MCF 10A (cell line): ENCODE measurements around the gene STAT5A. TPM values are rescaled to one million over a fixed set of nuclear protein-coding genes. Genes with fewer than 3 reads are reported as not detected.

ENCODE experiments used
- BruUV-seq: library from RNA; stranded (reverse); fragments of 400-500 nt; replicated peaks from 2 replicates; lab custom pipeline; 2021; lab: Mats Ljungman, UMichigan
- CTCF ChIA-PET: fragments of 300-600 bp; sonication (Branson Sonifier 250); formaldehyde crosslinking; extraction: SDS; loops from one replicate; lab custom pipeline; 2021; ENCODE audit warnings: antibody characterized with exemption, inconsistent platforms; lab: Yijun Ruan, JAX
- POLR2A ChIA-PET: fragments of 300-600, 350-650 bp; sonication (Branson Sonifier 250); formaldehyde crosslinking; extraction: SDS; loops from one replicate; lab custom pipeline; 2020; ENCODE audit warnings: antibody characterized with exemption, inconsistent platforms; lab: Yijun Ruan, JAX
- DNase-seq: peaks from one replicate; pipeline ENCODE4 v3.0.0-alpha.2; 2018; ENCODE audit not compliant: unreplicated experiment
- H3K27ac Mint-ChIP-seq: one replicate; pipeline ENCODE4 v1.8.0; 2022; ENCODE audit warnings: mild to moderate bottlenecking, low read depth, mixed read lengths; ENCODE audit not compliant: unreplicated experiment
- H3K27me3 Mint-ChIP-seq: one replicate; pipeline ENCODE4 v1.8.0; 2022; ENCODE audit warnings: mixed read lengths; ENCODE audit not compliant: insufficient read depth, unreplicated experiment
- H3K36me3 Mint-ChIP-seq: one replicate; pipeline ENCODE4 v1.8.0; 2022; ENCODE audit warnings: mild to moderate bottlenecking, moderate library complexity, mixed read lengths; ENCODE audit not compliant: insufficient read depth, unreplicated experiment
- H3K4me1 Mint-ChIP-seq: one replicate; pipeline ENCODE4 v1.8.0; 2022; ENCODE audit warnings: mixed read lengths; ENCODE audit not compliant: insufficient read depth, unreplicated experiment
- H3K4me3 Mint-ChIP-seq: one replicate; pipeline ENCODE4 v1.8.0; 2022; ENCODE audit warnings: mild to moderate bottlenecking, moderate library complexity, mixed read lengths; ENCODE audit not compliant: unreplicated experiment
- H3K9me3 Mint-ChIP-seq: one replicate; pipeline ENCODE4 v1.8.0; 2022; ENCODE audit warnings: mixed read lengths; ENCODE audit not compliant: unreplicated experiment
- CTCF ChIP-seq: fragments of 200-600 bp; IDR thresholded peaks from one replicate; pipeline ENCODE4 v1.8.0; 2022; ENCODE audit warnings: antibody characterized with exemption, mild to moderate bottlenecking; ENCODE audit not compliant: unreplicated experiment
- intact Hi-C: fragments of 100-400 bp; cut with micrococcal nuclease; formaldehyde crosslinking; loops from 2 replicates; pipeline ENCODE4 v1.14.1; 2022
- total RNA-seq: library from RNA; stranded (reverse); gene quantifications from 2 replicates; pipeline ENCODE4 v1.2.3, GENCODE V29; 2022

STAT5A gene
- total RNA-seq, 1 experiment from 2014 or later, result 1.0 TPM

- no peaks in the 10 kb centered on the region for H3K4me1 Mint-ChIP-seq
- BruUV-seq, result no TSS peak
- H3K36me3 Mint-ChIP-seq, result peaks cover 23% of the 10 kb centered on the region
- intact Hi-C loops, result no loop called here
- no peak for DNase-seq
- no peaks in the 10 kb centered on the region for H3K9me3 Mint-ChIP-seq
- TF ChIP-seq CTCF, result no peak
- H3K27me3 Mint-ChIP-seq, result peaks cover 6% of the 10 kb centered on the region
- no peak overlapping the region for H3K27ac Mint-ChIP-seq
- POLR2A ChIA-PET, result no interaction called here
- H3K4me3 Mint-ChIP-seq, result no peak overlapping the region
- CTCF ChIA-PET, result interaction anchor here (0.8 kb wide), 1 partner anchor 83 kb away, joined by 3 read pairs; no protein-coding TSS in a partner anchor
Observed at GRCh38 chr17:42306385-42306667, 18.0 kb downstream of the STAT5A start.

- intact Hi-C loops, result no loop called here
- no peaks in the 10 kb centered on the region for H3K9me3 Mint-ChIP-seq
- no peaks in the 10 kb centered on the region for H3K27me3 Mint-ChIP-seq
- TF ChIP-seq CTCF, result no peak
- ChIA-PET POLR2A (no interaction called here), CTCF (interaction anchor here (1.0 to 1.4 kb wide), 2 partner anchors 10 to 210 kb away, joined by 3 read pairs; no protein-coding TSS in a partner anchor)
- no peak for DNase-seq
- no peak overlapping the region for H3K27ac Mint-ChIP-seq
- H3K4me3 Mint-ChIP-seq, result no peak overlapping the region
- no TSS peak for BruUV-seq
- no peaks in the 10 kb centered on the region for H3K4me1 Mint-ChIP-seq
- peaks cover 34% of the 10 kb centered on the region for H3K36me3 Mint-ChIP-seq
Observed at GRCh38 chr17:42307362-42307927, 19.1 kb downstream of the STAT5A start.

GRCh38 chr17:42308446-42308845 is 20.1 kb downstream of the STAT5A start:
- H3K9me3 Mint-ChIP-seq, result no peaks in the 10 kb centered on the region
- no peak overlapping the region for H3K27ac Mint-ChIP-seq
- H3K36me3 Mint-ChIP-seq, result peaks cover 44% of the 10 kb centered on the region
- no peaks in the 10 kb centered on the region for H3K4me1 Mint-ChIP-seq
- DNase-seq, result no peak
- TF ChIP-seq CTCF, result no peak
- H3K27me3 Mint-ChIP-seq, result no peaks in the 10 kb centered on the region
- BruUV-seq, result no TSS peak
- ChIA-PET POLR2A (interaction anchor here (1.3 to 1.6 kb wide), 2 partner anchors 15 to 80 kb away, joined by 3 to 6 read pairs; partner anchors contain the start of gene STAT3), CTCF (interaction anchor here (1.0 to 2.0 kb wide), 3 partner anchors 9 to 219 kb away, joined by 3 to 5 read pairs (median 3); no protein-coding TSS in a partner anchor)
- no peak overlapping the region for H3K4me3 Mint-ChIP-seq
- intact Hi-C loops, result no loop called here

- Mint-ChIP-seq H3K27ac (no peak overlapping the region), H3K4me3 (no peak overlapping the region), H3K4me1 (no peaks in the 10 kb centered on the region), H3K36me3 (peaks cover 51% of the 10 kb centered on the region), H3K9me3 (no peaks in the 10 kb centered on the region), H3K27me3 (no peaks in the 10 kb centered on the region)
- CTCF ChIA-PET, result interaction anchor here (0.6 to 2.0 kb wide), 5 partner anchors 13 to 218 kb away, joined by 3 to 6 read pairs (median 5); no protein-coding TSS in a partner anchor
- POLR2A ChIA-PET, result interaction anchor here (0.7 to 1.6 kb wide), 4 partner anchors 14 to 193 kb away, joined by 3 to 6 read pairs (median 3); partner anchors contain the start of gene STAT3
- intact Hi-C loops, result no loop called here
- TF ChIP-seq CTCF, result no peak
- no TSS peak for BruUV-seq
- DNase-seq, result no peak
Observed at GRCh38 chr17:42309142-42309541, 20.8 kb downstream of the STAT5A start.
